GM18519 (cell line): Measurements from ENCODE around the gene TMEM63C.

Source experiments
- ATAC-seq: cut with Tn5 transposase; IDR thresholded peaks from one replicate; pipeline ENCODE4 v1.9.1; 2021; ENCODE audit warnings: mild to moderate bottlenecking, moderate library complexity; ENCODE audit not compliant: unreplicated experiment, low FRiP score

The TMEM63C gene

DNA sequence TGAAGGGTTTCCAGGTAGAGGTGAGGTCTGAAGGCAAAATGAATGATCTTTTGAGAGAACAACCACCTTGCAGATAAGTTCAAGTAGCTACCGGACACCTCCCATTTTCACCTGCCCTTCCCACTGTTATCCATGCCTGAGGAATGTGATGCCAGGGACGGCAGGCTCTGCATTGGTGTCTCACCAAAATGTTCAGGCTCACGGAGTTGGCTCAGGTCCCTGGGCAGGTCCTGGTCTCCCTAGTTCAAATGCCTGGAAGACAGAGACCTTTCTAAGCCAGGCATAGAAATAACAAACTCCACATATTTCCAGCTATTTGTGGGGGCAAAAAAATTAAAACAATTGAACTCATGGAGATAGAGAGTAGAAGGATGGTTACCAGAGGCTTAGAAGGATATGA is 36.0 kb downstream of the TMEM63C start:
- no peak for ATAC-seq

DNA sequence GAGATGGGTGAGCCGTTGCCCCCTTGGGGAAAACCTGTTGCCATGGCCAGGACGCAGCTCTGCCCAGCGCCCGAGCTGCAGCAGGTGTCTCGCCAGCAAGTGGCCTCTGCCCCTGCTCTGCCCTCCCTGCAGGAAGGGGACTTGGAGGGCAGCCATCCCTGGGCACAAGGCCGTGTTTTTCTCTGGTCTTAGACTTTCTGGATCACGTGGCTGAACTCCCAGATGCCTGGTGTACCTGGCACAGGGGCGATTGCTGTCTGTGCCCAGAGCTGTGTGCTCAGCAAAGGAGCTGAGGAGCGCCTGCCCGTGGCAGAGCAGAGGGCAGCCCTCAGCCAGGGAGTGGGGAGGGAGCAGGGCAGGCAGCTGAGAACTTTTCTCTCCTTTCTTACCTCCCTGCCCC is 38.0 kb downstream of the TMEM63C start:
- ATAC-seq = no peak

DNA sequence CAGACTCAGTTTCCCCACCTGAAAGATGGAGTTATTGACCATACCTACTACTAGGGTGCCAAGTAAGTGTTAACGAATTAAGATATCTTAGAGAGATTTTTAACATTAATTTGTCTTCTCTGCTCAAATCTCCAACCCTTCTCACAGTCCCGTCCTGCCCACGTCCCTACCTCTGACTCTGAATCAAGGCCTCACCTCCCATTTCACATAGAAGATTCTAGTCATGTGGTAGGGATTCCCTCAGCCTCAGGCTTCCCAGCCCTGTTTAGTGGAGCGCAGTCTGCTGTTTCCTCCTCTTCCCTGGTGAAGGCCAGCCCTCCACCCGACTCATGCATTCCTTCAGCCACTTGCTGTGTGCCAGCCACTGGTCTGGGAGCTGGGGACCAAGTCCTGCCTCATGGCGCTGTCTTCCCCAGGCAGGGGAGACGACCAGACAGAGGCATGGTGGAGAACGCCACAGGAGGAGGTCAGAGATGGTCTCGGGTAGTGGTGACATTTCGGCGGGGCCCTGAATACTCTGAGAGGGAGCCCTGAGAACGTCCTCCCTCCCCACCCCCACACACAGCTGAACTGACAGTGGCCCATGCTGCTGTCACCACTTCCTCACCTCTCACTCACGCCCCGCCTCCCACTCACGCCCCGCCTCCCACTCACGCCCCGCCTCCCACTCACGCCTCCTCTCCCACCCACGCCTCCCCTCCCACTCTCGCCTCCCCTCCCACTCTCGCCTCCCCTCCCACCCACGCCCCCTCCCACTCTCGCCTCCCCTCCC is 38.8 kb downstream of the TMEM63C start:
- no peak for ATAC-seq

DNA sequence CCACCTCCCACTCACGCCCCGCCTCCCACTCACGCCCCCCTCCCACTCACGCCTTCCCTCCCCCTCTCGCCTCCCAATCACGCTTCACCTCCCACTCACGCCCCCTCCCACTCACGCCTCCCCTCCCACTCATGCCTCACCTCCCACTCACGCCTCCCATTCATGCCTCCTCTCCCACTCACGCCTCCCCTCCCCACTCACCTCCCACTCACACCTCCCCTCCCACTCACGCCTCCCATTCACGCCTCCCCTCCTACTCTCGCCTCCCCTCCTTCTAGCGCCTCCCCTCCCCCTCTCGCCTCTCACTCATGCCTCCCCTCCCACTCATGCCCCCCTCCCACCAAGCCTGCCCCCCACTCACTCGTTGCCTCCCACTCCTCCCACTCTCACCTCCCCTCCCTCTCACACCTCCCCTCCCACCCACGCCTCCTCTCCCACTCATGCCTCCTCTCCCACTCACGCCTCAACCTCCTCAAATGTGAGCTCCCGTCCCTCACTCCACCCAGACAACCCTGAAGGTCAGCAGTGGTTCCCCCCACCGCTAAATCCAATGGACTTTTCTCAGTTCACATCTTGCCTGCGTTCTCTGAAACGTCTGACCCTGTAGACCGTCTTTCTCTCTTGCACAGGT is 39.8 kb downstream of the TMEM63C start:
- no peak for ATAC-seq

DNA sequence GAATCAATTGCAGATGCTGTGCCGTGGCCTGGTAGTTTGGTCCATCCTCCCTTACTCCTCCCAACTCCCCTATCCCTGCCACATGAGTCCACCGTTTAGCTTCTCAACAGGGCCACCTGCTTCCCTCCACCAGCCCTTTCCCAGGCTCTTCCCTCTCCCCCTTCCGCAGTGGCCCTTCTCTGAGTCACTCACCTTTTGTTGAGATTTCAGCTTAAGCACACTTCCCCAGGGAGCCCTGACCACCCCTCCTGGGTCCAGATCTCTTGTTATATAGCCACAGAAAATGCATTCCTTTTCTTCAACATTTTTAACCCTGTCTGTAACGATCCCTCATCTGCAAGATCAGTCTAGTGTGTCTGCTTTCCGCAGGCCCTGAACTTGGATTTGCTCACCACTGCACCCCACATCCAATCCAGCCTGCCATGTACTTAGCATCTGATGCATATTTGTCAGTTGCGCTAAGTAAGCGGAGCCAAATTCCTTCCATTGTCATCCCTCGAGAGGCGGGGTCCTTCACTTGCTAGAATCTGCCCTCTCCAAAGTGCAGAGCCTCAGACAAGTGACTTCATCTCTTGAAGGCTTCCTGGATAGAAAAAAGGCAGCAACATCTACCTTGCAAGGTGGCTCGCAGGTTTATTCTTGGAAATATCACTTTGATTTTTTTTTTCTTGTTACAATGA is 41.1 kb downstream of the TMEM63C start:
- ATAC-seq = no peak

DNA sequence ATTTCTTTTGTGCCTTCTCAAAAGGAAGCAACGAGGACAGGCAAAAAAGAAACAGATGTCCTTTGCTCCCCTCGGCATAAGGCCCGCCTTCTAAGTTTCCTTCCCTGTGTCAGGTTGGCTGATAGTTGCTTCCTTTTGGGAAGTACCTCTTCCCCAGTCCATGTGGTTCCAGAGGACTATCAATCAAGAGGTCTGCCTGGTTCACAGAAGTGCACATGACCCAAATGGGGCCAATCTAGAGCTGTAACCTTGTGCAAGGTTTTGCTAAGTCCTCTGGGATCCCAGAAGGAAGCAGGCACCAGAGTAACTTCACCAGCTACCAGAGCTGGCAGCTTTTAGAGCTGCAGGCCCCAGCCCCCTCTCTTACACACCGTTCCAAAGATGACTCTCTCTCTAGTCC is 42.6 kb downstream of the TMEM63C start:
- ATAC-seq = no peak

DNA sequence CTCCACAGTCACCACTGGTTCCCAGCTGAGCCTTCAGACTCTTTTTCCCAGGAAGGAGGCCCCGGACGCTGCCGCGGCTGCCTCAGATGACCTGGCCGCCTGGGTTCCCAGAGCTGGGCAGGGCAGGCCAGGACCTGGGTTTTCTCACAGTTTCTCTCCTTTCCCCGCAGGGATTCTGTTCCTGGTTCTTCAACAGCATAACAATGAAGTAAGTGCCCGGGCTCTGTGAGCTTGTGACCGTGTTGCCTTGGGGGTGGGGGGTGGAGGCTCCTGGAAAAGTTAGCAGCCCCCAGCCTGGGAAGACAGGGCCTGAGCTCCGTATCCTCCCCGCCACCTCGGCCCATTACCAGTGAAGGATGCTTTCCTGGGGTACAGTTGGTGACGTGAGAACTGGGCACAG is 43.7 kb downstream of the TMEM63C start:
- ATAC-seq = no peak

DNA sequence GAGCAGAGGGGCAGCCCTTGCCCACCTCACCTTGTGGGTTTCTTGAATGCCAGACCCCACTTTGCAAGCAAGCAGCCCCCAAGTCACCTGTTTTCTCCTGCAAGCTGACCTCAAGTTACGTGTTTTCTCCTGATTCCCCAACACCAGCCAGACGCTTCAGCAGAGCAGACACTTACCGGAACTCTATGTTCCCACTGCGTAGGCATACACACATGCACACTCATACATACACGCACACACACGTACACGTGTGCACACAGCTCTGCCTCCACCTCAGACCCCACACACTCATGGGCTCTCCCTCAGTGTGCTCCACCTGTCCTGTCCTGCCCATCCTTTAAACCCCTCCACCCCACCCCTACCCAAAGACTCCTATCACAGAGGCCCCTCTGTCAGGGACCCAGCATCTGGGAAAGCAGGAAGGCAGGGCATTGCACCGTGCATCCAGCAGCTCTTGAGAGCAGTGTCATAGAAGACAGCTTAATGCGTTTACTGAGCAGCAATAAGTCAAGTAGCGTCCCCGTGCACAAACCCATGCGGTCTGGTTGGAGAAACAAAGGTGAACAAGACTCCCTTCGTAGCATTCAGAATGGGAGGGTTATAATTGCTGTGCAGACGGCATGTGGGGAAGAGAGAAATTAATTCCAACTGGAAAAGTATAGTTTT is 44.4 kb downstream of the TMEM63C start:
- ATAC-seq = no peak

DNA sequence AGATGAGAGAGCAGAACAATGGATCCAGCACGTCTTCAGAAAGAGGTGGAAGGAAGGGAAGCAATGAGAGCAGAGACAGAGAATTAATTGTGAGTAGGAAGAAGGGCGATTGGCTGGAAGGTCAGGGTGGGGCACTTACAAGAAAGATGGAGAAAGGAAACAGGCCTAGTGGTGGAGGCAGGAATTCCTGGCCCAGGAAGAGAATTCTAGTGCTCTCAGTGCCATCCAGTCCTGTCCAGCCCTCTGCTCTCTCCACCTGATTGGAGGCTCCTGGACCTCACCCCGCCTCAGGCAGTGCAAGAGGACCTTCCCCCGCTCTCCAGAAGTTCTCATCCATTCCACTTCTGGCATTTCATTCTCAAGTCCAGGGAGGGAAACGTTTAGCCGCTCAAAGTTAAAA is 46.5 kb downstream of the TMEM63C start:
- no peak for ATAC-seq

DNA sequence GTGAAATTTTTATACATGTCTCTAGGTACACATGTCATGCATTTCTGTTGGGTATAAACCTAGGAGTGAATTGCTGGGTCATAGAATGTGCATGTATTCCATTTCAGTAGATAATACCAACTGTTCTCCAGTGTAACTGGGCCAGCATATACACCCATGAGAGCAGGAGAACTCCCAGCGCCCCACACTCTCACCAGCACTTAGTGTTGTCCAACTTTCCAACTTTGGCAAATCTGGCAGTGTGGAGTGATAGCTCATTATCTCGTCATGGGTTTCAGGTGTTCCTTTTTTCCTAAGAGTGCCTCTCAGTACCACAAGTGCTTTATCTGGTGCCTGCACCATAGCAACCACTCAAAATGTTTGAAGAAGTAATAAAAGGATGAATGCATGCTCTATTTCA is 49.3 kb downstream of the TMEM63C start:
- no peak for ATAC-seq

DNA sequence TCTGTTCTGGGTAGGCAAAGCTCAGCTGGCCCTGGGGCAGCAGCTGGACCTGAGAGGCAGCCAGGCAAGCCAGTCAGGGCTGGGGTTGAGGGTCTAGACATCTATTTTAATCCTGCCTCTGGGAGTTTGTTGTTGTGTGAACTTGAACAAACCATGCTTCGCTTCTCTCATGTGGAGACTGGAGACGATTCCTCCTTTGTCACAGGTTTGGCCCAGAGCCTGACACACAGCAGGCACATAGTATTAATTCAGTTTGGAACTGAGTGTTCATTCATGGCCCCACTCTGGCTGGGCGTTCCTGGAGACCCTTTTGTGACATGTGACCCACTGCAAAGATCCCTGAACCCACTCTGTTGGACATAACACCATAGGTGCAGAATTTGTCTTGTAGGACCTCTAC is 50.1 kb downstream of the TMEM63C start:
- ATAC-seq = no peak

DNA sequence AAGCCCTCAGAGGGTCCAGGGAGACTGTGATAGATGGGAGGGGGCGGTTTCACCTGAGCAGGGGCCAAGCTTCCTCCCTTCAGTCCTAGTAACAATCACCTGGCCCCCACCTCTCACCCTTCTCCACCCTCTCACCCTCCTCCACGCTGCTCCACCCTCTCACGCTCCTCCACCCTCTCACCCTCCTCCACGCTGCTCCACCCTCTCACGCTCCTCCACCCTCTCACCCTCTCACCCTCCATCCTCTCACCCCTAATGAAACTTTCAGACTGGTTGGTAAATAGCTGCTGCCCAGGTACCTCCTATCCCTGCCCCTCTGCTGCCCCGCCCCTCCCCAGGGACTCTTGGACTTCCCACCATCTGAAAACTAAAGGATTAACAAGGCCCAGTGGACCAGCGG is 55.2 kb downstream of the TMEM63C start:
- ATAC-seq = no peak

DNA sequence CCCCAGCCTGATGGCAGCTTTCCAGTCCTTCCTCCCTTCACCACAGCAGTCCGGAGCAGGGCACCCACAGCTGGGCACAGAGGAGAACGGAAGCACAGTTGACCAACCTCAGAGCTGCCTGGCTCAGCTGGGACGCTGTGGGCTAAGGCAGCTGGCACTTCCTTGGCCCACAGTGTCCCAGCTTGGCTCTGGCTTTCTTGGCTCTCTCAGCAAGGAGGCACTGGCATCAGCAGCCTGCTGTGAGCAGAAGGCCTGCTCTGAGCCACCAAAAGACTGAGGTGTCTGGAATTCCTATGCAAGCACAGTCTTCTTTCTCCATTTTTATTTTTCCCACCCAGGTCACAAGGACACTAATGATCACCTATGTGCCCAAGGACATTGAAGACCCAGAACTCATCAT is 56.8 kb downstream of the TMEM63C start:
- ATAC-seq = no peak

DNA sequence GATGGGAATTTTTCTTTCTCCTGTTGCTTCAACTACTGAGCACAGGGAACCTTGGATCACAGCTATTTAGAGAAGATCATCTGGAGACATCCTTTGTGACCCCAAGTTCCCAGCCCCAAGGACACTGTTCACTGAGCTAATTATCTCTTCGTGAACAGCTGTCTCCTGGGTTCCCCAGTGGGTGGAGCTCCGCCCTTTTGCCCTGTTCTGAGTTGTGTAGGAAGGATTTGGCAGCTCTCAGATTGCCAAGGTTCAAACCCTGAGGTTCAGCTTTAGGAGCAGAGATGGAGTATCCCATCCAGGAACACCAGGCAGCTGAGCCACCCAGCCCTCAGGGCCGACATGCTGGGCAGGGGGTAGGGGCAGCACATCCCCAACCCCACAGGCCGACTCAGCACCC is 57.4 kb downstream of the TMEM63C start:
- ATAC-seq = no peak

DNA sequence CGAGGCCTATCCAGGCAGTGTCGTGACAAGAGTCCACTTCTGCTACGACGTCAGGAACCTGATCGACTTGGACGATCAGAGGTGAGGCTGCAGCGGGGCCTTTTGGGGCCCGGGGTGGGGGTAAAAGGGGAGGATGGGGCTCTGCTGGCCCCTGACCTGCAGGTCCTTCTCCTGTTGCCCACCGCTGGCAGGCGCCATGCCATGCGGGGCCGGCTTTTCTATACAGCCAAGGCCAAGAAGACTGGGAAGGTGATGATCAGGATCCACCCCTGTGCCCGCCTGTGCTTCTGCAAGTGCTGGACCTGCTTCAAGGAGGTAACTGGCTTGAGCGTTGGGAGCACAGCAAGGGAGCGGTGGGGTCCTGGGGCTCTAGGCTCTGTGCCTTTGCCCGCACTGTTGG is 57.8 kb downstream of the TMEM63C start:
- no peak for ATAC-seq

DNA sequence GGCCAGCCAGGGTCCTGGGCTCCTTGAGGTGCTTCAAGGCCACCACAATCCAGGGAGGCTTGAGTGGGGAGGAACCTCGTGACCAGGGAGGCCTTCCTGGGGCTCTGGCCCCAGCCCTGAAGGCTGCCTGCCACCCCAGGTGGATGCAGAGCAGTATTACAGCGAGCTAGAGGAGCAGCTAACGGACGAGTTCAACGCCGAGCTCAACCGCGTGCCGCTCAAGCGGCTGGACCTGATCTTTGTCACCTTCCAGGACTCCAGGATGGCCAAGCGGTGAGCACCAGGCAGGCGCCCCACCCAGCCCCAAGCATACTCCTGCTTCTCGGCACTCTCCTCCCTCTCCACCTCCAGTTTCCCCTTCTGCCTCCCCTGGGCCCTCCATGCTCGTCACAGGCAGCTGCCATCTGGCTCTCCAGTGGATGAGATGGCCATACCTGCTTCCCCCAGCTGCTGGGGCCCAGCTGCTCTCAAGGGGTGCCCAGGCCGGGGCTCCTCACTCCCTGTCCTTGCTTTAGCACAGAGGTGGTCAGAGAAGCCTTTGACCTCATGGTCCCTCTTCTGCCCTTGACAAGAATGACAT is 58.8 kb downstream of the TMEM63C start:
- ATAC-seq = no peak

DNA sequence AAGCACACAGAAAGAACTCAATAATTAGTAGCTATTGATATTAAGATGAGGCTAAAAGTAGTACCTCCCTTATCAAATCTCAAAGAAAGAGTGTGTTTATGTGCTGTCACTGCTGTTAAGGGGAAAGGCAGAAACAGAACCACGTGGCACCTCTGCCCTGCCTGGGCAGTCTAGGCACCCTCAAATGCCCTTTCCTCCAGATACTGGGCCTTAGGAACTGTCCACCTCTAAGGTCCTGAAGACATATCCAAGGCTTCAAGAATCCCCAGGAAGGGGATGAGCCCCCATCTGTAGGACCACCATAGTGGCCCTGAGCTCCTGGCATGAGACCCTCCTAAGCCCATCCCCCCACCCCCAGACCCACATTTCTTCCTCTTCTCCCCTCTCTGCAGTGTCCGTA is 60.4 kb downstream of the TMEM63C start:
- no peak for ATAC-seq

DNA sequence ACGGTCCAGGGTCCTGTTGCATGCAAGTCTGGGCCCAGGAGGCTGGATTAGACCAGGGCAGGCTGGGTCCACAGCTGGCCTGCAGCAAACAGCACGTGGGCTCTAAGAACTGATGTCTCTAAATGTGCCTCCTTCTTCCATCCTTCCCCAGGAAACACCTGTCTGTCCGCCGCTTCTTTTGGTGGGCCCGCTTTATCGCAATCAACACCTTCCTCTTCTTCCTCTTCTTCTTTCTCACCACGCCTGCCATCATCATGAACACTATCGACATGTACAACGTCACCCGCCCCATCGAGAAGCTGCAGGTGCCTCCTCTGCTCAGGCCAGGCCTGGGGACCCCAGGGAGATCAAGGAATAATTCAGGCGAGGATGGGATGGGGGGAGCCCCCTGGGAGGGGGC is 61.2 kb downstream of the TMEM63C start:
- no peak for ATAC-seq

DNA sequence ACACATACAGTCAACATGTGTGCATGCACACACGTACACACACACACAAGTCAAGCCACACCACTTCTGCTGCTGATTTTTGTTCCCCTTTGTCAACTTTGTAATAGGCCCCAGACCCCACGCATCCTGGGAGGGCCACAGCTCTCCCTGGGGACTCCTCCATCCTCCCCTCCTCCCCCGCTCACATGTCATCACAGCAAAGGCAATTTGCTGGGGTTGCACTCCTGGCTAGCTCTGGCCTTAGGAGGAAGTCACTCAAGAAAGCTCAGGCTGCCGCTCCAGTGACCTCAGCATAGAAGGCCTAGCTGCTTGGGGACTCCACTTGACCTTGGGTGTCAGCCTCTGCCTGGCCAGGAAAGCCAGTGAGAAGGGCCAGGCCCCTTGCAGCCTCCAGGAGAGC is 62.3 kb downstream of the TMEM63C start:
- ATAC-seq = no peak

DNA sequence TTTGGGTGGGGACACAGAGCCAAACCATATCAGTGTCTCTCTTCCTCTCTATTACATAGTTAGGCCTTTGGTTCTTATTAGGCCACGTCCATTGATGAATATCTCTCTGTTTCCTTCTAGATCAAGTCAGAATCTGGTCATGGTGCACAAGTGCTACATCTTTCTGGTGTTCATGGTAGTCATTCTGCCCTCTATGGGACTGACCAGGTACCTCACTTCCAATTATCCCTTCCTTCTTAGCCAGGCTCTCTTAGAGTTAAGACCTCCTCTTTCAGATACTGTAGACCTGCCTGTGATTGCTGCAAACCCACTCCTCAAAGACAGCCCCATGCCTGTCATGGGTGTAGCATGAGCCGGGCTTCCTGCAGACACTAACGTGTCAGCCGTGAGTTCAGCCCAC is 64.2 kb downstream of the TMEM63C start:
- ATAC-seq = no peak

DNA sequence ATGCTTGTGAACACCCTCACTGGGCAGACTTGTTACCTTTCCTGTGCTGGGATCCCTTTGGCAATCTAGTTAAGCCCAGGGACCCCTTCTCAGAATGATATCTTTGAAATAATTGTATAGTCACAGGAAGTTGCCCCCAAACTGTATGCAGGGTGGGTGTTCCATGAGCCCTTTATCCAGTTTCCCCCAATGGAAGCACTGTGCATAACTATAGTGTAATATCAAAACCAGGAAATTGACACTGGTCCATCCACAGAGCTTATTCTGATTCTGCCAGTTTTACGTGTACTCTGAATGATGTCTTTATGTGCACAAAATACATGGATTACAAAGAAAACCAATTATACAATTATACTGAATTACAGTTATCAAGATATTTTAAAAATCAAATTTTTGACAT is 65.2 kb downstream of the TMEM63C start:
- ATAC-seq = no peak
